H1 (cell line): ENCODE results near the gene SEC24B. TPM values are rescaled to one million over a fixed set of nuclear protein-coding genes. Genes with fewer than 3 reads are reported as not detected.

ENCODE experiments used
- ASH2L ChIP-seq: fragments of 200-600, 300-600 bp; sonication (generic); IDR thresholded peaks from one replicate; pipeline ENCODE4 v1.7.1; 2017; ENCODE audit warnings: low read length
- BACH1 ChIP-seq: IDR thresholded peaks from 2 replicates; pipeline ENCODE4 v1.6.1; 2012; ENCODE audit warnings: low read length, improper control_type of control experiment
- BCL11A ChIP-seq, 2 experiments: IDR thresholded peaks; one replicate each; pipeline ENCODE4 v1.6.1; 2011; ENCODE audit warnings: low read depth in 2 of 2, low read length in 2 of 2, mild to moderate bottlenecking in 2 of 2
- BRCA1 ChIP-seq: IDR thresholded peaks from 2 replicates; pipeline ENCODE4 v1.6.1; 2012; ENCODE audit warnings: low read depth, low read length, improper control_type of control experiment
- CBX8 ChIP-seq: fragments of 300-800, 300-1000 bp; sonication (generic); IDR thresholded peaks from 2 replicates; pipeline ENCODE4 v1.7.1; 2016; ENCODE audit warnings: low read depth, low read length, borderline replicate concordance
- E2F6 ChIP-seq: IDR thresholded peaks from 2 replicates; pipeline ENCODE4 v1.6.1; 2012; ENCODE audit warnings: inconsistent platforms
- EGR1 ChIP-seq: IDR thresholded peaks from 2 replicates; pipeline ENCODE4 v1.6.1; 2011; ENCODE audit warnings: low read depth, low read length, borderline replicate concordance
- FOSL1 ChIP-seq: IDR thresholded peaks from 2 replicates; pipeline ENCODE4 v1.6.1; 2011; ENCODE audit warnings: mild to moderate bottlenecking, low read depth, low read length, moderate library complexity; ENCODE audit not compliant: insufficient read depth
- JUN ChIP-seq: IDR thresholded peaks from 2 replicates; pipeline ENCODE4 v1.6.1; 2011; ENCODE audit warnings: low read depth, mild to moderate bottlenecking, improper control_type of control experiment, low read length
- KDM1A ChIP-seq: fragments of 200-600, 300-600 bp; sonication (generic); IDR thresholded peaks from 2 replicates; pipeline ENCODE4 v1.7.1; 2016; ENCODE audit warnings: mild to moderate bottlenecking, low read length, borderline replicate concordance
- KDM5A ChIP-seq: fragments of 200-600 bp; IDR thresholded peaks from 2 replicates; pipeline ENCODE4 v1.7.1; 2012; ENCODE audit warnings: mild to moderate bottlenecking, low read length, inconsistent platforms, mixed read lengths
- MAX ChIP-seq: IDR thresholded peaks from 2 replicates; pipeline ENCODE4 v1.6.1; 2012; ENCODE audit warnings: inconsistent platforms
- NANOG ChIP-seq: IDR thresholded peaks from 2 replicates; pipeline ENCODE4 v1.6.1; 2011; ENCODE audit warnings: low read length, low read depth, mild to moderate bottlenecking, inconsistent platforms; ENCODE audit not compliant: insufficient read depth, poor library complexity, severe bottlenecking
- POLR2A ChIP-seq, 2 experiments: IDR thresholded peaks; 1 replicate in 1 of 2; 2 replicates in 1 of 2; pipeline ENCODE4 v1.6.1; 2011; ENCODE audit warnings: low read depth in 2 of 2, low read length in 2 of 2, mild to moderate bottlenecking in 2 of 2; ENCODE audit errors: control extremely low read depth in 1 of 2
- POLR2AphosphoS5 ChIP-seq: IDR thresholded peaks from 2 replicates; pipeline ENCODE4 v1.6.1; 2011; ENCODE audit warnings: low read depth, low read length
- POU5F1 ChIP-seq: IDR thresholded peaks from 2 replicates; pipeline ENCODE4 v1.6.1; 2011; ENCODE audit warnings: low read depth, mild to moderate bottlenecking, low read length, moderate library complexity
- RBBP5 ChIP-seq: IDR thresholded peaks from 2 replicates; pipeline ENCODE4 v1.7.1; 2012; ENCODE audit warnings: low read depth, mild to moderate bottlenecking, inconsistent platforms, low read length, moderate library complexity, borderline replicate concordance
- SAP30 ChIP-seq: fragments of 300-600 bp; sonication (generic); IDR thresholded peaks from 2 replicates; pipeline ENCODE4 v1.7.1; 2012; ENCODE audit warnings: low read length, moderate library complexity, mild to moderate bottlenecking, inconsistent platforms; ENCODE audit not compliant: insufficient read depth, insufficient replicate concordance
- SIN3A ChIP-seq, 2 experiments: IDR thresholded peaks in 1 of 2; conservative IDR thresholded peaks in 1 of 2; 2 replicates each; pipeline ENCODE4 v1.6.1; 2011 to 2012; ENCODE audit warnings: low read length in 2 of 2, improper control_type of control experiment in 1 of 2, low read depth in 1 of 2, mild to moderate bottlenecking in 1 of 2
- SP1 ChIP-seq: IDR thresholded peaks from 2 replicates; pipeline ENCODE4 v1.6.1; 2011; ENCODE audit warnings: low read depth, low read length
- SP4 ChIP-seq: IDR thresholded peaks from 2 replicates; pipeline ENCODE4 v1.6.1; 2012; ENCODE audit warnings: low read length, inconsistent platforms
- SRF ChIP-seq: IDR thresholded peaks from 2 replicates; pipeline ENCODE4 v1.6.1; 2011; ENCODE audit warnings: mild to moderate bottlenecking, low read depth, low read length, moderate library complexity
- TBP ChIP-seq: IDR thresholded peaks from 2 replicates; pipeline ENCODE4 v1.6.1; 2011; ENCODE audit warnings: low read depth, low read length, improper control_type of control experiment
- TCF12 ChIP-seq: IDR thresholded peaks from 2 replicates; pipeline ENCODE4 v1.6.1; 2011; ENCODE audit warnings: low read depth, mild to moderate bottlenecking, low read length
- ZNF274 ChIP-seq: IDR thresholded peaks from 2 replicates; pipeline ENCODE4 v1.7.0; 2012; ENCODE audit warnings: low read length, borderline replicate concordance; ENCODE audit errors: extremely low read depth
- polyA plus RNA-seq, 7 experiments: library from polyadenylated mRNA; depleted of rRNA in 3 of 7; stranded (reverse) in 5 of 7; unstranded in 2 of 7; fragments of >200 nt in 5 of 7; fragments of 200-250 nt in 2 of 7; gene quantifications; 1 replicate in 5 of 7; 2 replicates in 1 of 7; 4 replicates in 1 of 7; pipeline versions ENCODE4 v1.2.1 to v1.2.3, GENCODE V29; 2011 to 2013; ENCODE audit warnings: missing spikeins in 2 of 7, mixed read lengths in 2 of 7
- total RNA-seq: library from RNA; stranded (reverse); fragmentation: NEBNext Ultra II Directional; extraction: Animal tissue kit (Norgen Biotek cat#: 25700); gene quantifications from 2 replicates; pipeline ENCODE4 v1.2.1, GENCODE V29; 2021

Gene SEC24B
- total and polyA plus RNA-seq, 2 of the 8 experiments (the other 6 are each of a cell fraction or from before 2014, with no cell fraction given), result 25.6 to 30.9 TPM

GRCh38 chr4:109559983-109560686, 126.5 kb downstream of the SEC24B start, which contains the start of gene MCUB (continued):
- TF ChIP-seq EGR1 (no peak), KDM5A (no peak), BACH1 (no peak), SIN3A (conservative IDR thresholded peaks at IDR 0.05 in 1 of 2, IDR thresholded peaks at IDR 0.05 in 1 of 2; ENCODE audit: low read depth in 1 of 2, low read length in 2 of 2) (peak in 1 of 2 experiments; percentile 40; a peak in 1 of 4 replicates), FOSL1 (no peak), BCL11A (IDR thresholded peaks at IDR 0.05; ENCODE audit: low read depth in 2 of 2, low read length in 2 of 2) (no peak), TCF12 (no peak), SAP30 (no peak), SP1 (no peak), KDM1A (no peak), JUN (no peak), MAX (no peak), CBX8 (no peak), NANOG (no peak), RBBP5 (peak; percentile 94; the same call in 1 of the 2 replicates), POLR2AphosphoS5 (0 out of 2 replicates have a peak, but pooled peaks have one; percentile 7), ZNF274 (no peak), POLR2A (IDR thresholded peaks at IDR 0.05; ENCODE audit: control extremely low read depth in 1 of 2, low read depth in 2 of 2, low read length in 2 of 2) (peak; percentile 45 to 55; a peak in 2 of 3 replicates), TBP (peak; percentile 16; the same call in 1 of the 2 replicates), POU5F1 (no peak), SP4 (no peak), SRF (no peak), BRCA1 (no peak), E2F6 (peak; percentile 26), ASH2L (peak; percentile 95)
